ENCODE data around the gene FOXP1.

- TF ChIP-seq POLR2AphosphoS5 (IDR thresholded peaks at IDR 0.05; ENCODE audit: low read depth, low read length) (no peak), POLR2A (IDR thresholded peaks at IDR 0.05; ENCODE audit: low read depth, low read length) (no peak), POU2F2 (IDR thresholded peaks at IDR 0.05; ENCODE audit: low read depth, low read length) (no peak), TAF1 (IDR thresholded peaks at IDR 0.05; ENCODE audit: low read depth, low read length) (no peak)
Observed at GRCh38 chr3:71484452-71484851, 99.1 kb downstream of the FOXP1 start.
